NOMO-1 treated with dmso at 0.1 percent for 144 hours (cell line): Measurements from ENCODE around the gene DIABLO.
"Not testable (repeated sequence)": the region's sequence is repeated elsewhere in the genome, so short reads cannot be mapped to it uniquely, and the experiment has no call there.

Source experiments
- DNase-seq: peaks from one replicate; lab custom pipeline; 2025; ENCODE audit not compliant: unreplicated experiment; lab: John Stamatoyannopoulos, UW

The DIABLO gene

DNA sequence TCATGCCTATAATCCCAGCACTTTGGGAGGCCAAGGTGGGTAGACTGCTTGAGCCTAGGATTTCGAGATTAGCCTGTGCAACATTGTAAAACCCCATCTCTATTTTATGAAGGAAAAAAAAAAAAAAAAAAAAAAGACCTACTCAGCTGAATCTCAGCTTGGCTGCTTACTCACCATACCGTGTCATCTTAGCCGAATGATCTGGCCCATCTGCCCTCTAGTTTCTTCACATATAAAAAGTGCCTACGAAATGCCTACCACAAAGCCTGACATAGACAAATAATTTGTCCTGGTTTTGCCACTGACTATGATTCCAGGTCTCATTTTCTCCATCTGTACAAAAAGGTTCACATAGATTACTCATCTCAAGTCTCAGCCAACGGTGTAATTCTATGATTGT, 10.1 kb downstream of the DIABLO start:
- DNase-seq, result no peak

DNA sequence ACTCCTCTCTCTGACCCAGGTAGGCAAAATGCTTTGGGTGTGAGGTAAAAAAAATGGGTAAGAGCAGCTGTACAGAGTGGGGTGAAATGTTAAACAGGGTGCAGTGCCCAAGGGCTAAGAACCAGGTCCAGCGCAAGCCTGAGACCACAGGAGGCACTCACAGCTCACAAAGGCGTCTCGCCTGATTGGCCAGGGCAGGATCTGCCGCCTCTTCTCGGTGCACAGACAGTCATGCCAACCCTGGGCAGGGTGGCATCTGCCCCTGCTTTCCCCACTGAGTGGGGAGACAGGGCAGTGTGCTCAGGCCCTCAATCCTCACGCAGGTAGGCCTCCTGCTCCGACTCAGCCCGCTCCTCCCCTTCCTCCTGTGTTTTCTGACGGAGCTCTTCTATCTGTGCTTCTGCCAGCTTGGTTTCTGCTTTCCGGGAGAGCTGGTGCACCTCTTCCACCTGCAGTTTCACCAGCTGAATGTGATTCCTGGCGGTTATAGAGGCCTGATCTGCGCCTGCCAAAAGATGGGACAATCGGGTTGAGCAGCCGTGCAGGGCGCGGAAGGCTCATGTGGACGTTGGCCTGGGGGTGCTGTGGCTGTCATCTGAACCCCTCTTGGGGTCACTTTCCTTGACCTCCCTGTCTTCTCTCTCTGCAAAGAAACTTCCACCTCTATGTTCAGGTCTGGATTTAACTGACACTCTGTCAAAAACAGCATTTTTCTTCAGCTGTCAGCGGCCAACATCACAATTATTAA, 17.6 kb downstream of the DIABLO start:
- DNase-seq, result no peak

DNA sequence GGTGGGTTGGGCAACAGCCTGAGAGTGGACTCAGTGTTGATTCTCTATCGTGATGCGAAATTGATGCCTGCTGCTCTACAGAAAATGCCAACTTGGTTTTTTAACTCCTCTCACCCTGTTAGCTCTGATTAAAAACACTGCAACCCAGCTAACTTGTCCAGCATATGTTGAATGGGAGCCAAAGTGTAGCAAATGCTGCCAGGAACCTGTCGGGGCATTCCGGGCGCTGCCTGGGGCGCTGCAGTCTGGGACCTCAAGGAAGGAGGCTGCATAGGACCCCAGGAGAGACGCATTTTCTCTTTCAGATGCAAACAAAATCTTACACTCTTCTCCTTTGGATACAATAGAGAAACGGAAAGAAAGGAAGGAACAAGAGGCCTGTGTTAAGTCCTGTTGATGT, 18.5 kb downstream of the DIABLO start:
- DNase-seq, result no peak

DNA sequence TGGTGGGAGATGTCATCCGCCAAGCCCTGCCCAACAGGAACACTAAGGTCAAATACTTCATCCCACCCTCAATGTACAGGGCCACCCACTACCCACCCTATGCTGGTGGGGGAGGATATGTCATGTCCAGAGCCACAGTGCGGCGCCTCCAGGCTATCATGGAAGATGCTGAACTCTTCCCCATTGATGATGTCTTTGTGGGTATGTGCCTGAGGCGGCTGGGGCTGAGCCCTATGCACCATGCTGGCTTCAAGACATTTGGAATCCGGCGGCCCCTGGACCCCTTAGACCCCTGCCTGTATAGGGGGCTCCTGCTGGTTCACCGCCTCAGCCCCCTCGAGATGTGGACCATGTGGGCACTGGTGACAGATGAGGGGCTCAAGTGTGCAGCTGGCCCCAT, 18.9 kb downstream of the DIABLO start:
- no peak for DNase-seq

DNA sequence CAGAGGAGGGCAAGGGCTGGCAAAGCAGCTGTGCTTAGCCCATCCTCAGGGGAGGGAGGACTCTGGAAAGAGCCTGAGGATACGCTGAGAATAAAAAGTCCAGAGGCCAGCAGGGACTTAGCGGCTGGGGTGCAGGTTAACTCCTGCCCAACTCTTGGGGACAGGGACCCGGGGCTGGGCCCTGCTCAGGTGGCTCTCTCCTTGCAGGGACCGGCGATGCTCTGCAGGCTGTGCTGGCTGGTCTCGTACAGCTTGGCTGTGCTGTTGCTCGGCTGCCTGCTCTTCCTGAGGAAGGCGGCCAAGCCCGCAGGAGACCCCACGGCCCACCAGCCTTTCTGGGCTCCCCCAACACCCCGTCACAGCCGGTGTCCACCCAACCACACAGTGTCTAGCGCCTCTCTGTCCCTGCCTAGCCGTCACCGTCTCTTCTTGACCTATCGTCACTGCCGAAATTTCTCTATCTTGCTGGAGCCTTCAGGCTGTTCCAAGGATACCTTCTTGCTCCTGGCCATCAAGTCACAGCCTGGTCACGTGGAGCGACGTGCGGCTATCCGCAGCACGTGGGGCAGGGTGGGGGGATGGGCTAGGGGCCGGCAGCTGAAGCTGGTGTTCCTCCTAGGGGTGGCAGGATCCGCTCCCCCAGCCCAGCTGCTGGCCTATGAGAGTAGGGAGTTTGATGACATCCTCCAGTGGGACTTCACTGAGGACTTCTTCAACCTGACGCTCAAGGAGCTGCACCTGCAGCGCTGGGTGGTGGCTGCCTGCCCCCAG, 19.6 kb downstream of the DIABLO start:
- DNase-seq, result no peak

DNA sequence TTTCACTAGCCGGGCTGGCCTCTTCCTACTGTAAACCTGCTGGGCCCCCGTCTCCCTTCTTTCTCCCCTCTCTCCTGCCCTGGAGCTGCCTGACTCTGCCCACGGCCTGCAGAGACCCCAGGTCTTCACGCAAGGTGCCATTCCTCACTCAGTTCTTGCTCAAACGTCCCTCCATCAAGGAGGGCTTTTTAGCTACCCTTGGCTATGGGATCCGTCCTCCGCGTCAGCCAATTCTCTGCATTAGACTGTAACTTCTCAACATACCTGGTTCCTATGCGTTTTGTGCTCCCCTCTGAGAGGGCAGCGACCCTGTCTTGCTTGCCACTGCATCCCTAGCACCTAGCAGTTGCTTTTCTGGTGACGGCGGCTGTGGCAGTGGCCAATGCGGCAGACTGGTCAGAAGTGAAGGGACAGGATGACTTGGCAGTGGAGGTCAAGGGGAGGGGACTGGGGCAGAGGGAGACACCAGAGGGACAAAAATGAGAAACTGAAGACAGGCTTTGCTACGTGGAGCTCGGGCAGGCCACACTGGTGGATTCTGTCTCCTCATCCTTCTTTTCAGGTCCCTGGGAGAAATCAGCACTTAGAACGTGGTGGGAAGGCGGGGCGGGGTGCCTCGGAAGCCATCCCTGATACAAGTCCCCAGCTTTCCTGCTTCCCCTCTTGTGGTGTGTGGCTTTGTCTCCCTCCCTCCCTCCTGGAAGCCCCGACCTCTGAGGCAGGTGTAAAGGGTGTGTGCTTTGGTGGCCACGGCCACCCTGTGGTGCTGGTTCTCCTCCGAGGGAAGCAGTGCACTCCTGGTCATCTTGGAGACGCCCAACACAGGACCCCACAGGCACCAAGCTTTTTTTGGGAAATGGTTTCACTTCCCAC, 20.6 kb downstream of the DIABLO start:
- DNase-seq, result no peak

DNA sequence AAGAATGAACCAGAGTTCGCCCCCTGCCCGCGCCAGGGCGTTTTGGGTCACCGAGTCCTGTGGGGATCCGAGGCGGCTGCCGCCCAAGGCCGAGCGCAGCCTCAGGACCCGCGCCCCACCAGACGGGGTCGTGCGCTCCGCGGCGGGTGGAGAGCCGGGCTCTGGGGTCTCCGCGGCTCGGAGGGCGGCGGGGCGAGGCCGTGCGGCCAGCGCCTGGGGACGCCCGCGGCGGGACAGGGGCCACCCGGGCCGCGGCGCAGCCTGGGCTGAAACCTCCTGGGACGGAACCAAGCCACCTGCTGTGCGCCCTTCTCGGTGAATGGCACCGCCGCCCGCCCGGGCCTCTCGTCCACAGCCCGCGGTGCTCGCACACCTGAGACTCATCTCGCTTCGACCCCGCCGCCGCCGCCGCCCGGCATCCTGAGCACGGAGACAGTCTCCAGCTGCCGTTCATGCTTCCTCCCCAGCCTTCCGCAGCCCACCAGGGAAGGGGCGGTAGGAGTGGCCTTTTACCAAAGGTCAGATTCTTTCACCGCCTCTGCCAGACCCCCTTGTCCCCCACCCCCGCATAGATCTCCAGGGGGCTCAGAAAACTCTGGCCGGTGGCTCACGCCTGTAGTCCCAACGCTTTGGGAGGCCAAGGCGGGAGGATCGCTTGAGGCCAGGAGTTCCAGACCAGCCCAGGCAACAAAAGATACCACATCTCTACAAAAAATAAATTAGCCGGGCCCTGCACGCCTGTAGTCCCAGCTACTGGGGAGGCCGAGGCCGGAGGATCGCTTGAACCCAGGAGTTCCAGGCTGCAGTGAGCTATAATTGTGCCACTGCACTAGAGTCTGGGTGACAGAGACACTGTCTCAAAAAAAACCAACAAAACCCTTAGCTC, 21.4 kb downstream of the DIABLO start:
- DNase-seq, result no peak

DNA sequence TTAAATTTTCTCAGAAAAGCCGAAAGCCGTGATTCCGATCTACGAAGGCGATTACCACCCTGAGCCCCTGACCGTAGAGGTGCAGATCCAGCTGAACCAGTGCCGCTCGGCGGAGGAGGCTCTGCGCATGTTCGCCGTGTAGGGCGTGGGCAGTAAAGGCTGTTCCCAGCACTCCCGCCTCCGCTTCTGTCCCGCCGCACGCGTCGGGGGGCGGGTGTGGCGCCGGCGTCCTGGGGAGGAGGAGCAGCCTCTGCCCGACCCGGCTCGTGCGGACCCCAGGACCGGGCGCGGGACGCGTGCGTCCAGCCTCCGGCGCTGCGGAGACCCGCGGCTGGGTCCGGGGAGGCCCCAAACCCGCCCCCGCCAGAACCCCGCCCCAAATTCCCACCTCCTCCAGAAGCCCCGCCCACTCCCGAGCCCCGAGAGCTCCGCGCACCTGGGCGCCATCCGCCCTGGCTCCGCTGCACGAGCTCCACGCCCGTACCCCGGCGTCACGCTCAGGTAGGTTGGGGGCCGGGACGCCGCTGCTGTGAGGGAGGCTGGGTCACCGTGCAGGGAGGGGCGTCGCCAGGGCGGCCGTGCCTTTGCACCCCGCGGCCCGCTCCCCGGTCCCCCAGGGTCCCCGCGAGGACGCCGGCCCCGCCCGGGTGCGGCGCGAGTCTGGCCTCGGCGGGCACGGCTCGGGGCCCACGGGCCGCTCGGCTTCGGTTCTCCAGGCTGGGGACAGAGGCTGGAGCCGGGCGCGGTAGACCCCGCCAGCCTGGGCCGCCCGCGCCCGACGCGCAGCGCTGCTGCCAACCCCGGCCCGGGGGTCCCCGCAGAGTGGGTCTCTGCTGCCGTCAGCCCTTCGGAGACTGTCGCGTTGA, 22.3 kb downstream of the DIABLO start, which contains the start of gene B3GNT4:
Gene B3GNT4, plus strand, starts transcription at position 409 of the 866 bp plus-strand sequence. CDS start 910 bp downstream, outside the sequence.
- DNase-seq, result no peak

DNA sequence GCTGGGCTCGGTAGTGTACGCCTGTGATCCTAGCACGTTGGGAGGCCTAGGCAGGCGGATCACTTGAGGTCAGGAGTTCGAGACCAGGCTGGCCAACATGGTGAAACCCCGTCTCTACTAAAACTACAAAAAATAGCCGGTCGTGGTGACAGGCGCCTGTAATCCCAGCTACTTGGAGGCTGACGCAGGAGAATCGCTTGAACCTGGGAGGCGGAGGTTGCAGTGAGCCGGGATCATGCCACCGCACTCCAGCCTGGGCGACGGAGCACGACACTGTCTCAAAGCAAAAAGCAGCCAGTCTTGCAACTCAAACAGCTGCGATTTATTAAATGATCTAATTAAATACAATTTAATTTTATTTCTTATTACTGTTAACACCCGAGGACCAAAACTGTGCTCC, 23.0 kb downstream of the DIABLO start:
- DNase-seq, result not testable (repeated sequence)

DNA sequence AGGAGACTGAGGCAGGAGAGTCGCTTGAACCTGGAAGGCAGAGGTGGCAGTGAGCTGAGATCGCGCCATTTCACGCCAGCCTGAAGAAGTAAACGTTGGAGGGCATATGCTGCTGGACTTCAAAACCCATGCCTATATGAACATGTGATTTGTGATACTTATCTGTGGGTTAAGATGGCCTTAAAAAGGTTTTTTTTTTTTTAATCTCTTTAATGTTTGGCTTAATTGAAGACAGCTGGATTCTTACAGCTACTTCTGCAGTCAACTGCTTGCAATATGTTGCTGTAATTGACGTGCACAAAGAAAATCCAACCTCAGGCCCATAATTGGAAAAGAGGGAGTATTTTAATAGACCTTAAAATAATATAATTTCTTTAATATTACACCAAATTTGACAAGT, 23.8 kb downstream of the DIABLO start:
- no peak for DNase-seq

DNA sequence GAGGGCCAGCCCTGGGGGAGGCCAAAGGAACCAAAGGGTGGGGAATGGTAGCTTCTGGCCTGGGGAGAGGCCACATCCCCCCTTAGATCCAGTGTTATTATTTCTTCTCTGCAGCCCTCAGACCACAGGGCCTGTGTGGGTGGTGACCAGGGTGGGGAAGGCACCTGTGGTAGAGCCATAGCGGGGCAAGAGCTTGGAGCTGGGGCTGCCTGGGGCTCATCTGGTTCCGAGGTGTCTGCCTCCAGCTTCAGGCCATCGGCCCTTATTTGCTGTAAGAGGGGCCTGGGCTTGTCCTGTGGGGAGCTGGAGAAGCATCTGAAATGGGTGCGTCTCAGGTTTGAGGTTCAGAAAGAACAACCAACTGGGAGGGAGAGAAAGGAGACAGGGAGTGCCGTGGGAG, 24.5 kb downstream of the DIABLO start:
- DNase-seq, result no peak

DNA sequence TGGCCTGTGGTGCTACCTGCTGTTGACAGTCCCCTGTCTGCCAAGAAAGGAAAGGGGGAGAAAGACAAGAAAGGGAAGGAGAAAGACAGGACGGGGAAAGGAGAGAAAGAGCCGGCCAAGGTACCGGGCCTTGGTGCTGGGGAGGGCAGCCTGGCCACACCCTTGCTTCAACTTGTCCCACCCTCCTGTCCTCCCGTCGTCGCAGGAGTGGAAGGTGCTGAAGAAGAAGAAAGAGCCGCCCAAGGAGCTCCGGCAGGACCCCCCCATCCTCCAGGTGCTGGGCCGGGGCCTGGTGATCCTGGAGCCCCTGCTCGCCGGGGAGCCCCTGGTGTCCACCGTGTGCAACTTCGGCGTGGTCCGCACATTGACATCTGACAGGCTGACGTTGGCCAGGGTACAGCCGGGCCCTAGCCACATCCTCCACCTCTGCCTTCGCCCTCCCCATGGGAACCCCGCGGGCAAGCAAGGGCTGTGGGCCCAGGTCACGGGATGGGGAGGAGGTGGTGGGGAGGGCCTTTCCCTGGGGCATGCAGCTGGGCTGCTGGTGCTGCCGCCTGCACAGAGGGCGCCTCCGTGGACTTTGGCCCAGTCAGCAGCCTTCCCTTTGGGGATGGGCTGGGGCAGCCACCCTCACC, 25.2 kb downstream of the DIABLO start:
- DNase-seq, result no peak

DNA sequence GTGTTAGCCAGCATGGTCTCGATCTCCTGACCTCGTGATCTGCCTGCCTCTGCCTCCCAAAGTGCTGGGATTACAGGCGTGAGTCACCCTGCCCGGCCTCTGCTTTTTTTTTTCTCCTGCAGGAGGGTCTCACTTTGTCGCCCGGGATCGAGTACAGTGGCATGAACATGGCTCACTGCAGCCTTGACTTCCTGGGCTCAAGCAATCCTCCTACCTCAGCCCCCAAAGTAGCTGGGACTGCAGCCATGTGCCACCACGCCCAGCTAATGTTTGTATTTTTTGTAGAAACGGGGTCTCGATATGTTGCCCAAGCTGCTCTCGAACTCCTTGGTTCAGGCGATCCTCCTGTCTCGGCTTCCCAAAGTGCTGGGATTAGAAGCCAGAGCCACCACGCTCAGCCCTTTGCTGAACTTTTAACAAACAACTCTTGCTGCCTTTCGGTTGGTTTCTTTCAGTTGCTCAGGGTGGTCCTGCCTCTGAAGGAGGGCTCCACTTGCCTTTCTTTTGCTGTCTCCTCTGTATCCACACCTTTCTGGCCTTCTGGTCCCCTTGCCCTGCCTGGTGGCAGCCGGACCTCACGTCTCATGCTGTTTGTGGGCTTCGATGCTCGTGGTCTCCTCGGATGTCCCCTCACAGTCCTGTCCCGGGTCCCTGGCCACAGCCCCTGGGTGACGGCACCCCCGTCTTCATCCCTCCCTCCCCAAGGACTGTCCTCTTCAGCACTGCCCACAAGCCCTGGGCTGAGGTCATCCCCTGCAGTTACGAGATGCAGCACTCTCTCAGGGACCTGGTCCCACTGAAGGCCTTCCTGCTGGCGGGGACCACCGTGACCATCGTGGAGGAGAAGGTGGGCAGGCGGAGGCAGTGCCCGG, 26.1 kb downstream of the DIABLO start:
- DNase-seq, result no peak

DNA sequence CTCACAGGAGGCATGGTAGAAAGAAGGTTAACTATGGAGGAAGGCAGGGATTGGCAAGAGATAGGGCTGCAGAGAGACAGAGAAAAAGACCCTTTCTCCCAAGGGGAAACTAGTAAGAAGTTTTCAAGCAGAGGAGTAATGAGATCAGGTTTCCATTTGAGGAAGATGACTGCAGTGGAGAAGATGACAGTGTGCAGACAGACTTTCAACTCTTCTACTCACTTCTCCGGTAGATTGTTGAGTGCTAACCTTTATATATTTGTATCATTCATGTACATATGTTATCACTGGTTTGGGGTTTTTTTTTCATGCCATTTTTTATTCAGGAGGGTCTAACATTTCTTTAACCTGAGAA, 28.3 kb downstream of the DIABLO start:
- no peak for DNase-seq

DNA sequence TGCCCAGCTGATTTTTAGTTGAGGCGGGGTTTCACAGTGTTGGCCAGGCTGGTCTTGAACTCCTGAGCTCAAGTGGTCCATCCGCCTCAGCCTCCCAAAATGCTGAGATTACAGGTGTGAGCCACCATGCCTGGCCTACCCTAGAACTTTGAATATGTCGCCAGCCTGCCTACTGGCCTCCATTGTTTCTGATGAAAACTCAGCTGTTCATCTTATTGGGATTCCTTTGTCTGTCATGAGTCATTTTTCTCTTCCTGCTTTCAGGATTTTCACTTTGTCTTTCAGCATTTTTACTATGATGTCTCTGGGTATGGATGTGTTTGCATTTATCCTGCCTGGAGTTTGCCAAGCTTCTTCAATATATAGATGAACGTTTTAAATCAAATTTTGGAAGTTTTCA, 30.4 kb downstream of the DIABLO start:
- no peak for DNase-seq

DNA sequence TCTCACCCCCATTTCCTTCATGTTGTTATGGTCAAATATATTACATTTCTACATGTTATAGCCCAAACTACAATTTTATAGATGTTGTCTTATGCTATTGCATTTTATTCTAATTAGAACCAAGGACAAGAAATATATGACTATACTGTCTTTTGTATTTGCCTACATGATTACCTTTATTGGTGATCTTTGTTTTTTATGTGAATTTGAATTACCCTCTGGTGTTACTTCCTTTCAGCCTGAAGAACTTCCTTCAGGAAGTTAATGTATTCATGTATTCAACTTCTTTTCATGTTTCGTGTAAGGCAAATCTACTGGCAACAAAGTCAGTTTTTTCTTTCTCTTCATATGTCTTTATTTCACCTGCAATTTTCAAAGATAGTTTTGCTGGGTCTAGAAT, 31.0 kb downstream of the DIABLO start:
- no peak for DNase-seq

DNA sequence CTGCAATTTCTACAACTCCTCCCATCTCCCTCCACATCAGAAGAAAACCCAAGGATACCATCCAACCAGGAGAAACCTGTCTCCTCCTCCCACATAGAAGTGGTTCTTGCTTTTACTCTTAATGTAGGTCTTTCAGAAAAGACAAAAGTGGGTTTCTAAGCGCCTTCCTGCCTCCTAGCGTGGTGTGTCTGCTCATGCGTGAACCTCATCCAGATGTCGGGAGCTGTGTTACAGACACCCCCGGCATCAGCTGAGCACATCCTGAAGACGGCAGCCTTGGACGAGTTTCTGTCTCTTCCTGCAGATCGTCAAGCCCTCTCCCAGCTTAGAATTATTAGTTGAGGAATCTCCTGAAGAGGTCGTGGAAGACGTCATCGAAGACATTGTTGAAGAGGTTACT, 33.4 kb downstream of the DIABLO start:
- DNase-seq, result no peak
